Measurements from ENCODE around the gene ATG5.
A peak's percentile ranks its signal among the peaks of the same experiment; 100 is the strongest.
"Not testable (repeated sequence)": the region's sequence is repeated elsewhere in the genome, so short reads cannot be mapped to it uniquely, and the experiment has no call there.

Gene ATG5

DNA sequence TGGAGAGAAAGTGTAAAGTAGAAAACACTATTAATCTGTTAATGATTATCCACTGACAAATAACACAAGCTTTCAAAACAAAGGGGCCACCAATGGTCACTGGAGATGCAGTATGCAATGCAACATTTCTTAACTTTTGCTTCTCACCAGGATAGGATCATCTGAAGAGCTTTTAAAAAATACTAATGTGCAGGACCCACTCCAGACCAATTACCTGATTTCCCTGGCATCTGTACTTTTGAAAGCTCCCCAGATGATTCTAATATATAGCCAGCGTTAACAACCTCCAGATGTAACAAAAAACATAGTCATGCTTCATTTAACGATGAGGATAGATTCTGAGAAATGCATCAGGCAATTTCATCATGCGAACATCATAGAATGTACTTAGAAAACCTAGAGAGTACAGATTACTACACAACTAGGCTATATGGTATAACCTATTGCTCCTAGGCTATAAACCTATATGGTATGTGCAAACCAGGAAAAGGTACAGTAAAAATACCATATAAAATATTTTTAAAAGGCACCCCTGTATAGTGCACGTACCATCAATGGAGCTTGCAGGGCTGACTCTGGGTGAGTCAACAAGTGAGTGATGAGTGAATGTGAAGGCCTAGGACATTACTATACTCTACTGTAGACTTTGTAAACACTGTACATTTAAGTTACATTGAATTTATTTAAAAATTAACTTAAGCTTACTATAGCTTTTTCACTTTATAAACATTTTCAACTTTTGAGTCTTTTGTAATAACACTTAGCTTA is 69.2 kb downstream of the ATG5 start:
- no peak for DNase-seq

GRCh38 chr6:106255306-106255705 is 70.3 kb downstream of the ATG5 start:
- DNase-seq, result no peak

DNA sequence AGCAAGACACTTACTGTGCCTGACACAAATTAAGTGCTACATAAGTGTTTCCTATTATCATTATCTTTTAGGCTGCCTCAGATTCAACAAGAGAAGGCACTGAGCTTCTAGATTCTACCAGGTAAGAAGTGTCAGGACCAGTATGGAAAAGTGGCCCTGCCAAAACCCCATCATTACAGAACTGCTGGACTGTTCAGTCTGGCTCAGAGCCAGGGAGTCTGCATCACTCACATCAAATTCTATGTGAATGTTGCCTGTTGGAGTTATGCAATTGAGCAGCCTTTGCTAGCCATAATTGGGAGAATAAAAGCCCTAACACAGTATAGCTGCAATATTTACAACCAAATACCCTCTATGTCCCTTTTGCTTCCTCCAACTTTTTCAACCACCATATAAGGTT is 70.9 kb downstream of the ATG5 start:
- DNase-seq, result peak in 1 of 2 experiments; percentile 15

DNA sequence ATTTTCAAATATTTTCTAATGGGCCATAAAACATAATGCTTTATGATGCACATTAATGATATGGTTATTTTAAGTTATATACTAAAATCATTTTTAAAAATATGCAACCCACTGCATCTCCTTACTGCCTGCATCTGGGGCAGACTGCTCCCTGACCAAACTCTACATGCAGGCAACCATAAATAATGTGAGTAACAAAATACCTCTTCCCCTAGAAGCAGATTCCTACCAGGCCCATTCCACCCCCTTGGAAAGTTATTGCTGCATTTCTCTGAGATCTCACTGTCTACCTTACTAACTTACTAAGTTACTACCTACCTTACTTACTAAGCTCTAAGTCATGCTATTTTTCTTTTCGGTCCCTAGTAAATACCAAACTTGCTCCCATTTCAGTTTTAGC is 71.8 kb downstream of the ATG5 start:
- DNase-seq, result no peak

DNA sequence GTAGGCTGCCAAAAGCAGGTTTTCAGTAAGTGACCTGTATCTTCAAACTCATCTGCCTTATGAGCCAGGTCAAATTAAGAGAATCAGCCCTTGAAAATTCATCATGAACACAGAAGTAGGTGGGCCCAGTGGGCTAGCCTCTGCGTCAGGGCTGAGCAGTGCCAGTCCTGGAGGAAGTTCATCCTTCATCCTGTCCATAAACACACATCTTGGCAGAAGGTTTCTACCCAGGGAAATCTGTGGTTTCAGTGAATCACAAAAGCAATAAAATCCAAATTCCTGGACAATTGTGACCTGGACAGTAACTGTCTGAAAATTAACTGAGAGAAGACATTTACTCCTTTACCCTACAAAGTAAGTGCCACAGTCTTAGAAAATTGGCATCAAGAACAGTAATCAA is 72.4 kb downstream of the ATG5 start:
- DNase-seq, result no peak

- DNase-seq, result no peak
These were observed 72.9 kb downstream of the ATG5 start for GRCh38 chr6:106252687-106253086.

DNA sequence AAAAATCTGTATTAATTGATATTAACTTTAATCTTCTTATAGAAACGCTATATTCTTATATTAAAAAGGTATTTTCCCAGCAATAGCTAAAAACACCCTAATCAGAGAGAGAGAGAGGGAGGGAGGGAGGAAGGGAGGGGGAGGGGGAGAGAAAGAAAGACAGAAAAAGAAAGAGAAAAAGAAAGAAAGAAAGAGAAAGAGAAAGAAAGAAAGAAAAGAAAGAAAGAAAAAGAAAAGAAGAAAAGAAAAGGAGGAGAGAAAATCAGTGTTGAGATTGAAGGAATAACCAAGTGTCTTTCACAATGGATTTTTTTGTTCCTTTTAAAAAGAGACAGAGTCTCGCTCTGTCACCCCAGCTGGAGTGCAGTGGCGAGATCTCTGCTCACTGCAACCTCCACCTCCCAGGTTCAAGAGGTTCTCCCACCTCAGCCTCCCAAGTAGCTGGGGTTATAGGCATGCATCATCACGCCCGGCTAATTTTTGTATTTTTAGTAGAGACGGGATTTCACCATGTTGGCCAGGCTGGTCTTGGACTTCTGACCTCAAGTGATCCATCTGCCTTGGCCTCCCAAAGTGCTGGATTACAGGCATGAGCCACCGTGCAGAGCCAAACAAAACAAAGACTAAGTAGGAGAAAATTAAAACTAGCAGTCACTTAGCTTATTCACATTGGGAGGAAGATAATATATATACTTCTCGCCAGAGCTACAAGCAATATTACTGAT is 73.9 kb downstream of the ATG5 start:
- not testable (repeated sequence) for DNase-seq

DNA sequence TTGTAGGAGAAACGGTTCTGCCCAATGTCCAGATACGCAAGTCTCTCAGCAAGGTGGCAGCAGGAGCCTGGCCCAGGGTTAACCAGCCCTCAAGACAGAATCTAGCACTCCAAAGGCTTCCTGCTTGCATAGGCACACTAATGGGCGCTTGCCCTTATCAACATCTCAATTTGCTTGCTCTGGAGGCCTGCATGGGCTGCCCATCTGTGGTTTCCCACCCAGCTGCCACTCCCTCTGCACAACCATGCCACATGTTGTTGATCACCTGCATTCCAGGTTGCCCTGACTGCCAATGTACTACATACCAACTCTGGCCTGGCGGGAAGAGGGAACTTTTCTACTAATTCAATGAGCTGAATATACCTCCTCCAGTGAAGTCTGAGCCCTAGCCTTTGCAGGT is 74.6 kb downstream of the ATG5 start:
- DNase-seq, result no peak

- no peak for DNase-seq
These were observed 75.9 kb downstream of the ATG5 start for GRCh38 chr6:106249658-106250057.

DNA sequence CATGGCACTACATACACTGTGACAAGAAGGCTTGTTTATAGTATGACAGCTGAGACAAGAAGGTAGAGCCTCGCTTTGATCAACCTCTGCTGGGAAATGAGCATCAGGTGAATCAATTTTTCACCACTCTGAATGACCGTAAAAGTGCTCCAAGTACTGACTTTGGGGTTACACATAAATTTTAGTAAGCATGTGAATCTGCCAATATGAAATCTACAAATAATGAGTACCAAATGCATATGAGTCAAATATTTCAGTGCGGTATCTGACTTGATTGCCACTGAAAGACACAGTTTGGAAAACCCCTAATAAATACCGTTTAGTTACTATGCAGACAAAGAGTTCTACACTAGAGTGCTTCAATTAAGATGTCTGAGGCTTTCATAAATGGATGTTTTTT is 77.8 kb downstream of the ATG5 start:
- no peak for DNase-seq

DNA sequence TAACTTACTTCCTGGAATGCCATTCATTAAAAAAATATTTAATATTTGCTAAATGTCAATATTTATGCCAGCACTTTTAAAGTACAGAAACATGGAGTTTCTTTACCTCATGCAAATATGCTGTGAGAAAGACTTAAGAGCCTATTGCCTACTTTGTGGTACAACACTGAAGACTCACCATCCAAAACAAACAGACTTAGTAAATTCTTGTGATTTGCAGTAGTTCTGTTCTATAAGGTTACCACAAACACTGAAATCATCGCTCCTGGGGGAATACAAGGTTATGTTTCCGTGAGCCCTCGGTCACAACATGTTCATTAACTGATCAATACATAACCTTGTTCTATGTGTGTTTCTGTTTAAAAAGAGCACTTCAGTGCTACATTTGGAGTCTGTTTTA is 78.3 kb downstream of the ATG5 start:
- DNase-seq, result no peak

DNA sequence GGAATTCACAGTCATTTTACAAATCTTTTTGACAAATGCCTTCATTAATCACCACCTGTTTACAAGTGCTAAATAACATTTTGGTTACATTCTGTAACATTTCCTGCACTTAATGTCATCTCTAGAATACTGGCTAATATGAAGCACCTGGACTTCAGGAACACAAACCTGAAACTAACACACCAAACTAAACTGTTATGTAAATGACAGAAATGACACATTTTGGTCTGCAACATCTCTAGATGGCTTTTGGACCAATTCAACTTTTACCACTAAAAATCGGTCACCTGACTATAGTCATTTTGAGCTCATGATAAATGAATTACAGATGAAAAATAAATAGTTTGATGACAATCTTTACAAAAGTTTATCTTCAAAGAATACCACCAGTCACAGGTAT is 80.6 kb downstream of the ATG5 start:
- no peak for DNase-seq

DNA sequence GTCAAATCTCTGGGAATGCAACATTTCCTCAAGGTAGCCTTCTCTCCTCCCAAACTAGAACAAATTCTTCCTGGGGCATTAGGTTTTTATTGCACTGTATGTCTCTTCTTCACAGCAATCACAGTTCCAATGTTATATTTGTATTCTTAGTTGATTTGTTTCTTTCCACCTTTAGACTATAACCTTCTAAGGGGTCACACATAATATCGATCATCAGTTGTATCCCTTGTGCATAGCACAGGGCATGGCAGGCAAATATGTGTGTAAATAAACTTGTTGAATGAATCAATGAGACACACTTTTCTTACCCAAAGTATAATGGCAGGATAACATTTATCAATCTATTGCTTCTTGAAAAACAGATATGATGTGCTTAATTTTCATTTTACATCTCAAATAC is 81.0 kb downstream of the ATG5 start:
- no peak for DNase-seq

GRCh38 chr6:106243261-106243660 is 82.3 kb downstream of the ATG5 start:
- DNase-seq, result no peak

DNA sequence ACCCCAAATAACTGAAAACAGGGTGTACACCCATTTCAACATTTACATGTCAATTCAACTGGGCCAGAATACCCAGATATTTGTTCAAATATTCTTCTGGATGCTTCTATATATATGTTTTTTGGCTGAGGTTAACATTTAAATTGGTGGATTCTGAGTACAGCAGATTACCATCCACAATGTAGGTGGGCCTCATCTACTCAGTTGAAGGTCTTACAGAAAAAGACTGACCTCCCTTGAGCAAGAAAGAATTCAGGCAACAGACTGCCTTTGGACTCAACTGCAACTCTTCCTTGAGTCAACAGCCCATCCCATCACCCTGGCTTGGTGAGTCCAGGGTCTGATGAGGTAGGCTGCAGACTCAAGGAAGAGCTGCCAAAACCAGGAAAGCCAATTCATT is 84.1 kb downstream of the ATG5 start:
- DNase-seq, result no peak

DNA sequence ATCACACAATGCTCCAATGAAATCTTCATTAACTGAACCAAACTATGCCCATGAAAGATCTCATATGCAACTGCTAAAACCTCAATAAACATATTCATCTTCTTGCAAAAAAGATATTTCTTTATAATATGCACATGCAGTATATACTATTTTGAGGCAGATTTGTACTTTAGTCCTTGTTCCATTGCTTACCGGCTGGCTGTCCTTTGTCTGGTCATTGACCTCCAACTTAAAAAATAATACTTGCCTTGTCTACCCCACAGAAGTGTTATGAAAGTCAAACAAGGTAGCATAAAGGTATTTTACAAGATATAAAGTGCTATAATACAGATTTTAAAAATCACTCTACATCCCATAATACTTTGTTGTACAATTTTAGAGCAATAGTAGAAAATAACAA is 88.3 kb downstream of the ATG5 start:
- DNase-seq, result no peak

GRCh38 chr6:106229876-106230445 is 95.6 kb downstream of the ATG5 start:
- not testable (repeated sequence) for DNase-seq

- no peak for DNase-seq
These were observed 97.7 kb downstream of the ATG5 start for GRCh38 chr6:106227612-106228507.

- no peak for DNase-seq
These were observed 98.9 kb downstream of the ATG5 start for GRCh38 chr6:106226676-106227075.

GRCh38 chr6:106225581-106225980 is 100.0 kb downstream of the ATG5 start:
- DNase-seq, result no peak

- peak in 1 of 2 experiments; percentile 2 for DNase-seq
These were observed 102.1 kb downstream of the ATG5 start for GRCh38 chr6:106223300-106223930.

DNA sequence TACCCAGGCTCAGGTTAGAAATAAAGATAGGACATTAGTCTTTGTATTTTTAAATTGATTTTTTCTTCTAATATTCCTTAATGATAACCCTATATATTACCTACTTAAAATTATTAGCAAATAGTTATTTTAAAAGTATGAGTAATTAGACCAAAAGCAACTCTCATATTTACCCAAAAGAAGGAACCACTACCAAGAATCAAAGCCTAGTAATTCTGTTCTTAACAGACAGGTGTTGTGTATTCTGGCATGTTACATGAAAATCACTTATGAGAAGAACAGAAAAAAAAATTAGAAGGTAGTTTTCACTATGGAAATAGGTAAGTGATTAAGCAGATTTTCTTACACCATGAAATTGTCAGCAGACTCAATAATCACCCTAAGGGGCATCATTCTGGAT is 105.1 kb downstream of the ATG5 start:
- DNase-seq, result no peak

DNA sequence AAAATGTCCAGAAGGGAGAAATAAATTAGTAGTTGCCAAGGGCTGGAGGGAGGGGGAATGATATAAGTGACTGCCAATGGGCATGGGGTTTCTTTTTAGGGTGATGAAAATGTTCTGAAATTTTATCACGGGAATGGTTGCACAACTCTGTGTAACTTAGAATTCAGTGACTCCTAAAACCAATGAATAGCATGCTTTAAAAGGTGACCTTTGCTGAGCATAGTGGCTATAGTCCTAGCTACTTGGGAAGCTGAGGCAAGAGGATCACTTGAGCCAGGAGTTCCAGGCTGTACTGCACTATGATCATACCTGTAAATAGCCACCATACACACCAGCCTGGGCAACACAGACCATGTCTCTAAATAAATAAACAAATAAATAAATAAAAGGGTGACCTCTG is 109.0 kb downstream of the ATG5 start:
- DNase-seq, result no peak

Measured in SHP77 (cell line).